Measurements from ENCODE around the gene TMEM131.
"Not testable (repeated sequence)": the region's sequence is repeated elsewhere in the genome, so short reads cannot be mapped to it uniquely, and the experiment has no call there.

Gene TMEM131

GRCh38 chr2:98022067-98022466, 26.3 kb upstream of the TMEM131 start:
- DNase-seq (ENCODE audit: low read depth in 2 of 2), result not testable (repeated sequence)

GRCh38 chr2:98020992-98021713, 25.4 kb upstream of the TMEM131 start:
- DNase-seq (ENCODE audit: low read depth in 2 of 2), result no peak

GRCh38 chr2:98020516-98020915, 24.8 kb upstream of the TMEM131 start:
- DNase-seq (ENCODE audit: low read depth in 2 of 2), result no peak

- DNase-seq (ENCODE audit: low read depth in 2 of 2), result no peak
These were observed 21.3 kb upstream of the TMEM131 start for GRCh38 chr2:98016908-98017670.

GRCh38 chr2:98015671-98016070, 19.9 kb upstream of the TMEM131 start:
- DNase-seq (ENCODE audit: low read depth in 2 of 2), result no peak

- DNase-seq (ENCODE audit: low read depth in 2 of 2), result no peak
These were observed 18.6 kb upstream of the TMEM131 start for GRCh38 chr2:98014379-98014778.

- DNase-seq (ENCODE audit: low read depth in 2 of 2), result no peak
These were observed 17.8 kb upstream of the TMEM131 start for GRCh38 chr2:98013407-98014042.

- DNase-seq (ENCODE audit: low read depth in 2 of 2), result peak; percentile 23 to 49
These were observed 16.8 kb upstream of the TMEM131 start for GRCh38 chr2:98012561-98012991.

- no peak for DNase-seq (ENCODE audit: low read depth in 2 of 2)
These were observed 14.4 kb upstream of the TMEM131 start for GRCh38 chr2:98009887-98010760.

GRCh38 chr2:98008415-98008814, 12.7 kb upstream of the TMEM131 start:
- no peak for DNase-seq (ENCODE audit: low read depth in 2 of 2)

GRCh38 chr2:98006378-98006777, 10.6 kb upstream of the TMEM131 start:
- DNase-seq (ENCODE audit: low read depth in 2 of 2), result no peak

- DNase-seq (ENCODE audit: low read depth in 2 of 2), result no peak
These were observed 8.9 kb upstream of the TMEM131 start for GRCh38 chr2:98004613-98005012.

GRCh38 chr2:98004047-98004446, 8.3 kb upstream of the TMEM131 start:
- no peak for DNase-seq (ENCODE audit: low read depth in 2 of 2)

- DNase-seq (ENCODE audit: low read depth in 2 of 2), result no peak
These were observed 3.8 kb upstream of the TMEM131 start for GRCh38 chr2:97999536-97999935.

GRCh38 chr2:97998431-97999005, 2.8 kb upstream of the TMEM131 start:
- no peak for DNase-seq (ENCODE audit: low read depth in 2 of 2)

GRCh38 chr2:97997784-97998392, 2.1 kb upstream of the TMEM131 start:
- no peak for DNase-seq (ENCODE audit: low read depth in 2 of 2)

- no peak for DNase-seq (ENCODE audit: low read depth in 2 of 2)
These were observed 931 bp upstream of the TMEM131 start for GRCh38 chr2:97996679-97997078.

- peak; percentile 32 to 40 for DNase-seq (ENCODE audit: low read depth in 2 of 2)
These were observed 568 bp downstream of the TMEM131 start for GRCh38 chr2:97995026-97995733.

GRCh38 chr2:97994476-97994875, 1.3 kb downstream of the TMEM131 start:
- DNase-seq (ENCODE audit: low read depth in 2 of 2), result no peak

GRCh38 chr2:97993926-97994325, 1.8 kb downstream of the TMEM131 start:
- DNase-seq (ENCODE audit: low read depth in 2 of 2), result no peak
